HG03135 (cell line): ENCODE results near the gene AKAP4.

Experiments used
- ATAC-seq: cut with Tn5 transposase; IDR thresholded peaks from one replicate; pipeline ENCODE4 v1.9.1; 2021; ENCODE audit warnings: mild to moderate bottlenecking, moderate library complexity; ENCODE audit not compliant: unreplicated experiment

Gene AKAP4

GRCh38 chrX:50200907-50201306 lies at the start of gene AKAP4:
Gene AKAP4 (minus strand): TSS chrX:50201007. CDS start chrX:50200889, 118 bp downstream.
- ATAC-seq: no peak

GRCh38 chrX:50211510-50211909 lies 10.7 kb upstream of the AKAP4 start:
- no peak for ATAC-seq

GRCh38 chrX:50206753-50207152 lies 5.9 kb upstream of the AKAP4 start:
- no peak for ATAC-seq

GRCh38 chrX:50204364-50204899 lies 3.6 kb upstream of the AKAP4 start, which contains the start of gene CCNB3:
Gene CCNB3 (plus strand): TSS chrX:50204765. CDS start chrX:50285164, 80,399 bp downstream.
- ATAC-seq: peak; percentile 94

- ATAC-seq: no peak
Observed at GRCh38 chrX:50202539-50202938, 1.7 kb upstream of the AKAP4 start.

GRCh38 chrX:50198348-50198747 lies 2.5 kb downstream of the AKAP4 start:
- no peak for ATAC-seq

GRCh38 chrX:50188859-50189600 lies 11.8 kb downstream of the AKAP4 start:
- ATAC-seq: no peak

- ATAC-seq: no peak
Observed at GRCh38 chrX:50183891-50184290, 16.9 kb downstream of the AKAP4 start.

GRCh38 chrX:50180073-50180940 lies 20.5 kb downstream of the AKAP4 start:
- ATAC-seq: no peak

- no peak for ATAC-seq
Observed at GRCh38 chrX:50169717-50170116, 31.1 kb downstream of the AKAP4 start.

- no peak for ATAC-seq
Observed at GRCh38 chrX:50168241-50168687, 32.5 kb downstream of the AKAP4 start.

- ATAC-seq: no peak
Observed at GRCh38 chrX:50167366-50167765, 33.4 kb downstream of the AKAP4 start.

- ATAC-seq: no peak
Observed at GRCh38 chrX:50165727-50166126, 35.1 kb downstream of the AKAP4 start.

GRCh38 chrX:50161127-50161526 lies 39.7 kb downstream of the AKAP4 start:
- ATAC-seq: no peak

GRCh38 chrX:50158593-50158992 lies 42.2 kb downstream of the AKAP4 start:
- no peak for ATAC-seq

- ATAC-seq: no peak
Observed at GRCh38 chrX:50157545-50158135, 43.2 kb downstream of the AKAP4 start.

- no peak for ATAC-seq
Observed at GRCh38 chrX:50154429-50154828, 46.4 kb downstream of the AKAP4 start.

GRCh38 chrX:50152456-50152855 lies 48.4 kb downstream of the AKAP4 start:
- ATAC-seq: no peak

GRCh38 chrX:50147972-50148371 lies 52.8 kb downstream of the AKAP4 start:
- no peak for ATAC-seq
